ENCODE data around the gene MUL1. TPM values are rescaled to one million over a fixed set of nuclear protein-coding genes. Genes with fewer than 3 reads are reported as not detected.

MUL1 gene
- total and polyA plus RNA-seq, 2 of the 4 experiments (the other 2 are of a cell fraction) = 20.7 to 21.1 TPM

DNA sequence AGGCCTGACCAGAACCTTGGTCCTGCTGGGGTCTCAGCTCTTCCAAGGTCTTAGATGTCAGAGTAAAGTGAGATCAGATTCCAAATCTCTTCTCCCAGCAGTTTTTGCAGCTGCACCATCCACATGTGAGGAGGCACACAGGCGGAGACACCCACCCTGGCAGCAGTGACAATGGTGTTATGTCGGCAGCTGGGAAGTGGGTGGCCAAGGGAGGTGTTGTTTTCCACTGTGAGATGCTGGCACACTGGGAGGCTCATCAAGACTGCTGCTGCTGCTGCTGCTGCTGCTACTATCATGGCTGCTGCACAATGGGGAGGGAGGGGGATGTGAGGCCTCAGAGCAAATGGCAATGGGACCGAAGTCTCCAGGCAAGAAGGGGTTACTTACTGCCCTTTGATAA, 45.6 kb downstream of the MUL1 start:
- Histone ChIP-seq H2BK5ac (ENCODE audit: low read depth, low read length, poor library complexity, severe bottlenecking) (no peak overlapping the region), H2AK5ac (ENCODE audit: low read depth, low read length) (no peak overlapping the region), H3K56ac (ENCODE audit: extremely low read depth, insufficient read depth, low read length) (no peak overlapping the region), H3K4me2 (ENCODE audit: low read depth, low read length) (no peak overlapping the region), H3K27me3 (ENCODE audit: control insufficient read depth, insufficient read depth, low read length) (peaks cover 66% of the 10 kb centered on the region), H3K9me3 (ENCODE audit: control insufficient read depth, insufficient read depth, low read length) (no peaks in the 10 kb centered on the region; the same call in none of the 2 replicates), H4K5ac (ENCODE audit: low read depth, low read length) (no peak overlapping the region), H3K9me1 (ENCODE audit: insufficient read depth, low read length) (no peaks in the 10 kb centered on the region), H2BK120ac (ENCODE audit: low read depth, low read length) (no peak overlapping the region), H3K4me1 (ENCODE audit: control insufficient read depth, insufficient read depth, low read length) (no peaks in the 10 kb centered on the region), H3K27ac (ENCODE audit: insufficient read depth, low read length) (no peak overlapping the region), H3K79me1 (ENCODE audit: low read depth in 1 of 2, low read length in 2 of 2) (no peaks in the 10 kb centered on the region), H3K9ac (ENCODE audit: low read depth, low read length) (no peak overlapping the region), H2BK15ac (ENCODE audit: low read depth, low read length) (no peak overlapping the region), H4K8ac (ENCODE audit: low read depth in 2 of 2, low read length in 2 of 2) (no peak overlapping the region), H3K14ac (replicated peaks; ENCODE audit: low read depth, low read length) (no peak overlapping the region), H2AFZ (replicated peaks; ENCODE audit: low read length, poor library complexity) (no peak overlapping the region), H3K4me3 (ENCODE audit: insufficient read depth, low read depth, low read length) (no peak overlapping the region), H3K23ac (ENCODE audit: low read depth, low read length) (no peak overlapping the region), H2AK9ac (replicated peaks; ENCODE audit: low read depth, low read length, poor library complexity) (no peak overlapping the region), H3K18ac (ENCODE audit: low read depth, low read length) (no peak overlapping the region), H3K36me3 (ENCODE audit: control insufficient read depth, insufficient read depth, low read length) (no peaks in the 10 kb centered on the region), H2BK20ac (ENCODE audit: low read depth, low read length) (no peak overlapping the region), H4K91ac (ENCODE audit: insufficient read depth, low read depth, low read length) (no peak overlapping the region), H4K20me1 (ENCODE audit: insufficient read depth, low read length) (no peaks in the 10 kb centered on the region), H3K4ac (ENCODE audit: low read depth, low read length) (no peak overlapping the region)
- no peak for TF ChIP-seq CEBPB (IDR thresholded peaks at IDR 0.05; ENCODE audit: low read depth, low read length)
- no peak for TF ChIP-seq RFX5 (IDR thresholded peaks at IDR 0.05; ENCODE audit: low read depth, low read length)
- no peak for TF ChIP-seq CHD1 (IDR thresholded peaks at IDR 0.05; ENCODE audit: low read depth, low read length)
- no peak for TF ChIP-seq FOS (IDR thresholded peaks at IDR 0.05; ENCODE audit: low read depth, low read length)
- TF ChIP-seq RCOR1 (IDR thresholded peaks at IDR 0.05; ENCODE audit: insufficient replicate concordance, low read length) = no peak
- intact Hi-C loops (cut with micrococcal nuclease) (no loop called here), in situ Hi-C loops (cut with MboI; ENCODE audit: low sequenced_read_pairs) (no loop called here), dilution Hi-C loops (cut with HindIII; ENCODE audit: low sequenced_read_pairs, unreplicated experiment) (no loop called here)
- no peak for DNase-seq
- CTCF ChIA-PET = no interaction called here
- POLR2A ChIA-PET (ENCODE audit: unreplicated experiment) = no interaction called here
- ATAC-seq (ENCODE audit: low read depth) = no peak
- no CpG with 5 or more reads among the region's 3 CpGs for whole genome bisulfite sequencing, 2 experiments (ENCODE audit: extremely low coverage in 2 of 2, insufficient read length in 1 of 2)
- no TSS peak for BruUV-seq (replicated peaks)

Data from IMR-90 (cell line).